IPS DF 19.7 (cell line): ENCODE measurements around the gene CADM1.

Source experiments
- DNase-seq: peaks from one replicate; pipeline ENCODE4 v3.0.0-alpha.2; 2013; ENCODE audit warnings: low read depth, low spot score

CADM1 gene

DNA sequence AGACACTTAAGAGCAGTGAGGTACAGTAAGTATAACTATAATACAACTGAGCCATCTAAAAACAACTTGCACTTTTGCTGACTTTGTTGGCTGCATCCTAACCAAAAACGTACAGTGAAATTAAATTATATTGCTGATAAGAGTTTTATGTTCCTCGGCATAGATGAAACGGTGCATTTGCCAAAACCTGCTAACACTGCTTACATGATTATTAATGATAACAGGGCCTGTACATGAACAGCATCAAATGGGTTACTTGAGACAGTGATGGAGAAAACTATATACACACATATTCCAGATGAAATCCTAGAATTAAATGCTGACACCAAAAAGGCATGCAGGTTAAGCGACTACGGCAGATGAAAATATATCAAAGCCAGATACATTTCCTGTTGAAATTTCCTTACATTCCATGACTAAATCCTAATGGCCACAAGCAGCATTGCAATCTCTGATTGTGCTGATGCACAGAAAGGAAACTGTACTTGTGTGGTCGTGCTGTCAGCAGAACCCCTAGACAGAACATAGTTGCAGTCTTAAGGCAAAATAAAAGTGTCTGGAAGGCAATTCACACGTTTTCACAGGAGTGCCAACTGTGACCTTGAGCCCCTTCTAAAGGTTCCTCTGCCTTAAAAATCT is 143.9 kb downstream of the CADM1 start:
- DNase-seq = no peak

DNA sequence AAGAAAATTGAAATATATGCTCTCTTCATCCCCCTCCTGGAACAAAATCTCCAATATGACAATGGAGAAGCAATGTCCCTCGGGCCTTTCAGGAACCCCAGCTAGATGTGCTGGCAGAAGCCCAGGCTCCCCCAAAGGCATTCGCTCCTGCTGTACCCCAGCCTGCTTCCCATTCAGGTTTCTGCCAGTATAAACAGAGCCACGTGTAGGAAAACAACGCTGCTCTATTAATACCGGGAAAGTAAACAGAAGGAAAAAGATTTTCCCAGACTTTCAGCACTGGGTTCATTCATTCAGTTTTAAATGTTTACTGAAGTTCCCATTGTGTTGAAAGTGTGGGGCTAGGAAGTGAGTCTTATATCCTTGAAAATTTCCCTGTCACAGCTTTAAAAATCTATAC is 147.1 kb downstream of the CADM1 start:
- DNase-seq = no peak

DNA sequence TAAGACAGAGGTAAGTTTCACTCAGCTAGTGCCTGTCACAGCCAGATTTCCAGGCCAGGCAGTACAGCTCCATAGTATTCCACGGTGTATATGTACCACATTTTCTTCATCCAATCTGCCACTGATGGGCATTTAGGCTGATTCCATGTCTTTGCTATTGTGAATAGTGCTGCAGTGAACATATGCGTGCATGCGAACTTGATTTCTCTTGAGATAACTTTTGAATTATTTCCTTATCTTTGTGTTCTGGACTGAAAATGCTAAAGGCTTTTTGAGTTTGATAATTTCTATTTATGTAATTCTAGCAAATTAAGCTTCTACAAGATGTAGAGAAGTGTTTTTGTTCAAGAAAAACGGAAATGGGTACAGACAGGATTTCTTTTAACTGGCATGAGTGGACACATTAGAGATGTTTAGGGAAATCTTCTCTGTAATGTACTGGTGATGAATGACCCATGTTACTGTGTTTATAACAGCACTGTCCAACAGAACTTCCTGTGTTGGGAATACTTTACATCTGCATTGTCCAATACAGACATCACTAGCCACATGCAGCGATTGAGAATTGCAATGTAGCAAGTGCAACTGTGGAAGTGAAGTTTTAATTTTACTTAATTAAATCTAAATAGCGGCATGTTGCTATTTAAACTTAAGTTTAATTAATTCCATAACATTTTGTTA is 151.3 kb downstream of the CADM1 start:
- DNase-seq = no peak

DNA sequence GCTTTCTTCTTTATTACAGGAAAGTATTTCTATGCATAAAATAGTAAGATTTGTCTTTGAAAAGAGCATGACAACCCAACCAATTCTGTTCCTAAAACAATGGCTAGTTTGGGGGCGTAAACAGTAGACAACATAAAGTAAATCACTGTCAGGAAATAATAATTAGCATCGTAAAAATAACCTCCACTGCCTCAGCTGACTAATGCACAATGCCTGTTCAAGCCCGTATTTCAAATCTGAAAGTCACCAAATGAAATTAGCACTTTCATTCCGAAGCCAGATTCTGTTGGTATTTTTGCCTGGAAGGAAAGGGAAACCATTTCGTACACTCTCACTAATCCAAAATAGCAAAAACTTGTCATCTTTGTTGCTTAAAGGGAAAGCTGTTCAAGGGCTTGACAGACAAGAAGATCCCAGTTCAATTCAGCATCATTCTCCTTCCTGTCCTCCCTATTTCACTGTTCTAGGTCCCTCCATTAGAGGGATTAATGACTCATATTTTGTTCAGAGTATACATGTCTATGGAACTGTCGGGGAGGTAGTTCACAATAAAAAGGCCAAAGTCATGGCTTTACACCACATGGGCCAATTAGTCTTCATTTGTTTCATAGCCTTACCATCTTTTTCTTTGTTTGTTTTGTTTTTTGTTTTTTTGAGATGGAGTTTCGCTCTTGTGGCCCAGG is 154.7 kb downstream of the CADM1 start:
- DNase-seq = no peak

DNA sequence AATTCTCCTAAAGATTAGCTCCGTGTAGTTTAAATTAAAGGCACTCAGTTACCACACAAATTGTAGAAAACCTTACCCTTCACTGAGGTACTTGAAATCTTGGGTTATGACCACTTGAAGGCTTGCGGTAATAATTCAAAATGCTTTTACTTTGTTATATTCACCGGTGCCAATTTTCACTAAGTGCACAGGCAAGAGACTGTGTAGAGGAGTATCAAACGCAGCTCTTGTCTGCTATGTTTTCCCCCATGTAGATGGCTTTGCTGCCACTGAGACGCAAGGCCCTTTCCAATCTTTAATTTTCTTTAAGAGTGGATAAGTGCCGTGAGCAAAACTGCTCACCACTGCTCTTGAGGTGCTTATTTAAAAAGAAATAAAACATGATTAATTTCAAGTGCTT is 155.8 kb downstream of the CADM1 start:
- DNase-seq = no peak

DNA sequence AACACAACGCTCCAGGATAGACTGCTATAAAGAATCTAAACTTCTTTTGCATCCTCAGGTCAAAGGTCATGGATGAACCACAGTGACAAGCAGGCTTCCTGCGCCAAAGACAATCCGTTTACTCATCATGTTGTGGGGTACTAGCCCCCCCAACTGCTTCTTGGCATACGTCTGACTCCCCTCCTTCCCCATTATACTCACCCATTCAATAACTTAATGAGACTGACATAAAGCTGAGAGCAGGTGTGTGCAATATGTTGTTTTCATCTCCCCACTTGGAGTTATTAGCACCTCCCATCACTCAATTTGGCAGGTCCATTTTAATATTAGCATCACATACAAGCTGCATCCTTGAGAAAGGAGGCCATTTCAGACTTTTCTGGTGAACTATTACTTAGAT is 157.1 kb downstream of the CADM1 start:
- no peak for DNase-seq

DNA sequence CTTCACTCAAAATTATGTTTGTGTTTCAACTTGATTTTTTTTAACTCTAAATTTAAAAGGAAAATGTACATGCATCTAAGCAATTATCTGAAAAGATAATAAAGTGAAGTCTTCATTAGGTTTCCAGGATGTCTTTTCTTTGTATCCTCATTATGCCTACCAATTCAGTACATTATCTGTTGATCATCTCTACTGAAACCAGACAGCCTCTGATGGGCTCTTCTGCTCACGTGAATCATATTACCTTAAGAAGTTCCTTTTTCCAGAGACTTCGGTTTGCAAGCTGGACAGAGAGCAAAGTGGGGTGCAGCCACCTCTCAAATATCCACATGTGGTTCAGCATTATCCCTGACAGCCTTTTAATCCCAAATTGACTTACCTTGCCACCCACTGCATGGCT is 158.4 kb downstream of the CADM1 start:
- DNase-seq = no peak

DNA sequence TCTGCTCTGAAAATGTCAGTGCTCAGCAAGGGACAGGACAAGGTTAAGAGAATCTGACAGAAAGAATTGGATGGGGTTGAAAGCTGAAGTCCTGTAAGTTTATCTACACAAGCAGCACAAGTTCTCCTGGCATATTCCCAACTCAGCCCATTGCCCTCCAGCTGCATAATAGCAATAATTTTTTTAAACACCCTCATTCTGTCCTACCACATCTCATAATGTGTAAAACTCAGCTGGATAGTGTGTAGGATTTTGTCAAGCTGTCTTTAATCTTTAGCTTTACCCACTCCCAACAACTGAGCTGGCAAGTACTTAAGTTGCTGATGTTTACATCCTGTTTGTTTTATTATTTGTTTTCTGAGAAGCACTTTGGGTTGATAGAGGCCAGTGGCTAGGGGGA is 158.9 kb downstream of the CADM1 start:
- DNase-seq = no peak

DNA sequence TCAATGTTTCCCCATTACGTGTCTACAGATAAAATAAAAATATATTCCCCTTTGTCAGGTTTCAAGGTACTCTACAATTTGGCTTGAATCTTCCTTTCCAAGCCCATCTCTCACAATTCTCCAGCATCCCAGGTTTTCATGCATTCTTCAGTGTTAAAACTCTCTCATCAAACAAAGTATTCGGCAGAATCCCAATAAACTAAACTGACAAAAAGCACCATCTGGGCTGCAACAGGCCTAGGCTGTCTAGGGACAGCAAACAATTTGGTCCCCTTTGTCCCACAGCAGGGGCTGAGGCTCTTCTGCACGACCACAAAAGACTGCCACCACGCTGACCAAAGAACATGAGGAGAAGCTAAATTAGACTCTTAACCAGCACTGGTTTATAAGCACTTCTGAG is 159.4 kb downstream of the CADM1 start:
- DNase-seq = no peak

DNA sequence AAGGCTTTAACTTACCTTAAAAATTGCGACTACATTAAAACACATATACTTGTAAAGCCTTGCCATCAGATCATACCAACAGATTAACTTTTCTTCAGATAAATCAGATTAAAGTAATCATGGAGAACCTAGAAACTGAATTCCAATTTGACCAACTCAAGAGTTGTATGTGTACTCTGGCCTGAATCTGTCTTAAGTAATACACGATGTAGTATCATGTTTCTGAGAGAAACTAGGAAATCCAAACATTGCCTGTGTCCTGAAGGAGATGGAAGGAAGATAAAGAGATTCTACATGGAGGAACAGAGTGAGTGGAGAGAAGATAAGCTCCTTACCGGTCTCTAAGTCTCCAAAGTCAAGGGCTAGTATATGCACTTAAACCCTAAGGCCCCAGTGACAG is 162.1 kb downstream of the CADM1 start:
- DNase-seq = no peak

DNA sequence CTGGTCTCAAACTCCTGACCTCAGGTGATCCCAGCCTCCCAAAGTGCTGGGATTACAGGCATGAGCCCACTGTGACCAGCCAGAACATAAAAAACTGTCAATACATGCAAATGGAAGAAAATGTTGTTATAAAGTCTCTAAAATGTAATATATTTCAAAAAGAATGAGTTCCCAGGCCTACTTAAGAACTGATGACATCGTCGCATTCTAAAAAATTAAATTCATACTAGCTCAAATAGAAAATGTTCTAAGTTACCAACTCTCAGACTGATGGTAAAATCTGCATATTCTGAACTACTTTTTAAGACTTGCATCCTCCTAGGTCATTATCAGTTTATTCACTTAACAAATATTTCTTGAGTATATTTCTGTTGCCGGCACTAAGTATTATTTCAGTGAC is 163.3 kb downstream of the CADM1 start:
- no peak for DNase-seq

DNA sequence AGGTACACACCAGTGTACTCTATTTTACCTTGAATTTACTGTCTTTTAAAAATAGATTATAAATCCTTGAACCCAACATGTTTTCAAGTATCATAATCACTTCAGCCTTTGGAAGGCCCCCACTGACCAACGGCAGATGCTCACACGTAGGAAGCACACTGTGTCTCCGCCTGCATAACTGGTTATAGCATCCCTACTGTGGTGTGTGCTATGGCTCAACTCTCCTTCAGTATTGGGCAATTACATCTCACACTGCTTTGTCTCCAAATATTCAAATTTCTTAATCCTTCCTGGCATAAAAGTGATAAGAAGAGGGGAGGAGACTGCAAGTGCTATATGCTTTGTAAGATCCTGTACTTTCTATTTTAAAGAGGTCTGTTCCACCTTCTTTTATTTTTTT is 165.7 kb downstream of the CADM1 start:
- no peak for DNase-seq

DNA sequence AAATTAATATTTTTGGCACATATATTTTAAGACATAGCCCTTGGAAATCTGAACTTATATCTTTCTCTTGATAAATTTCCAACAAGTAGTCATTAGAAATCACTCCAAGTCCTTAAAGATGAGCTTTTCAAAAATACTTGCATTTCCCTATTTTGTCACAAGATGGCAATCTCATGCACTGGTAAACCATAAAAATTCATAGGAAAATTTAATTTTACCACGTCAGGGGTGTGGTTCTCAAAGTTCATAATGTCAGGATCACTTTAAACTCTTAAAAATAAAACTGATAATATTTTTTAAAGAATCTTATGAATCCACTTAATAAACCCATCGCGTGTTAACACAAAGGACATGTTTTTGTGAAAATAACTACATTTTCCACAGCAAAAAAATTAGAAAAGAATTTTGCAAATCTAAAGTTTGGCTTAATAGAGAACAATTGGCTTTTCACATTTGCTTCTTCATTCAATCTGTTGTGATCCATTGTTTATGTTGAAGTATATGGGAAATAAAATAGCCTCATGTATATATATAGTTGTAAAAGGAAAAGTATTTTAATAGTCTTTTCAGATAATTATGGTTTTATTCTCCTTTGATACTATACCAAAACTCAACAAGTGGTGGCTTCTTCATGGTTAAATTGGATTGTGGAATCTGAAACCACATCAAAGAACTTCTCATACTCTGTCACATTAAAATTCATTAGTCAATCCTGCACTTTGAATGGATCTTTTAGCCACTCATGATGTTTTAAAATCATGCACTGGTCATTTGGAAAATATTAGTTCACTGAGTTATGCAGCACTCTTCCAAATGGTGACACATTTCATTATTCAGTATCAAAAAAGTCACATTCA is 169.1 kb downstream of the CADM1 start:
- DNase-seq = no peak

DNA sequence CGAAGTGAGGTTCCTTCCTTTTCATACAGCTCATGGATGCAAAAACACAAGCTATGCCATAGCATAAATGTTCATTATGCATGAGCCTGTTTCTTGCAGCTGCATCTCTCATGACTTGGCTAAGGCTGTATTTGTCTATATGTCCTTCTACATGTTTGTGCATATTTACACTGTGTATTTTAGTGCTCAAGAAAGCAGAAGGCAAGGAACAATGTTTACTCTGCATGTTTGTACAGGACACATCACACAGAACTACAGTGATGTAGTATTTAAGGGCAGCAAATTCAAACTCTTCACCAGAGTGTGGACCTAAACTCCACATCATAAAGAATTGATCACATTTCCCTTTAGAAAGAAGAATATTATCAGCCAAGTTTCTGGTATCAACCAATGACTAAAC is 170.3 kb downstream of the CADM1 start:
- DNase-seq = no peak

DNA sequence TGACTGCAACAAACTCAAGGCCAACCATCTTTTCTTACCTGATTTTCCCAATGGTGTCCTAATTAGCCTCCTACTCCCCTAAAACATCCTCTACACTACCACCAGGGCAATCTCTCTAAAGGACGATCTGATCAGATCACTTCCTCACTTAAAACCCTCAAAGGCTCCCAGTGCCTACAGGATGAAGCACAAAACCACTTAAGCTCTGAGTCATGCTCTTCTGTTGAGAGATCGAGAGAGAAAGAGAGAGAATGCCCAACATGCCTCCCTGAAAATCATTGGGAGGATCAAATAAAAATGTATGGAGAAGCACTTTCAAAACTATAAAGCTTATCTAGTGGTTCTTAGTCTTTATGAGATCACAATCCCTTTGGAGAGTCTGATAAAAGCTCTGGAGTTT is 171.1 kb downstream of the CADM1 start:
- DNase-seq = no peak

DNA sequence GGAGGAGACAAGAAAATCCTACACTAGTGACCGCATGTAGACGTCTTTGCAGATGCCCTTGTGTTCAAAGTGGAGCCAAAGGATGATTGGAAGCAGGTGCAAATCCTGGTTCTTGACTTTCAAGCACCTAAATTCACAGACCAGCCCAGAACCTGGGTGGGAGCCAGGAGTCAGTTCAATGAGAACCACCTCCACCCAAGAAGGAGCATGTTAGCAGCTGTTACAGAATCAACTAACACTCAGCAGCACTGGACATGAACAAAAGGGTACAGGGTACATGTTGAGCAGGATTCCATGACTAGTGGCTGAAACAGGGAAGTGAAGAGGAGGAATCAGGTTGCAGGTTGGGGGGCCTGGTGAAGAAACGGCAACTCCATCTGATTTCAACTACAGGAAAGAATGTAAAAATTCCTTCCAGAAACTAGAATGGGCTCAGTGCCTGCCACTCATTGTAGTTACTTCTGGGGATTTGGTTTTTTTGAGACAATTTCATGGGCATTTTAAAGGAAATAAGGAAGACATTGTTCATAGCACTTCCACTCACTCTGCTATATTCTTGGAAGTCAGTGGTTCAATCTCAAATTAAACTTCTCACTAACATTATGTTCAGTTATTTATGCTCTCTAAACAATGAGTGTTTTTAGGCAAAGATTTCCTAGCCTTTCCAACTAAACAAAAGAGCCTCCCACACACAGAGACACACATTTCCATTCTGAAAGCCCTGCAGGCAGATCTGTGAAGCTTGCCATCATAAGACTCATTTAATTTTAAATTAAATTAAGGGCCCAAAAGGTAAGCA is 173.3 kb downstream of the CADM1 start:
- DNase-seq = no peak

DNA sequence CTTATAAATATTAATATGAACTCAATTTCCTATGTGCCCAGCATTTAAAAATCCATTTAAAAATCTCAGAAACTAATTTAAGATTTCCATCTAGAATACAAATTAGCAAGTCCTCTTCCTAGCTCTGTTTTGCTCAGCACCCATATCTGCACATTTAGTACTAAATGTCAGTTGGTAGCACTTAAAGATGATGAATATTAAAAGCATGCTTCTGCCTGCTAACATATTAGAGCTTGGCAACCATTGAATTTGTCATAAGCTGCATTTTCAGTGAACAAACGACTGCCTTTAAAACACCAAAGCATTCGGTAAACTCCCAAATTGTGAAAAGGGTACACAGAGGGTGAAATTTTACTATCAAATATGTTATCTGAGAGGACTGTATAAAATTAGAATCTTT is 177.7 kb downstream of the CADM1 start:
- no peak for DNase-seq

DNA sequence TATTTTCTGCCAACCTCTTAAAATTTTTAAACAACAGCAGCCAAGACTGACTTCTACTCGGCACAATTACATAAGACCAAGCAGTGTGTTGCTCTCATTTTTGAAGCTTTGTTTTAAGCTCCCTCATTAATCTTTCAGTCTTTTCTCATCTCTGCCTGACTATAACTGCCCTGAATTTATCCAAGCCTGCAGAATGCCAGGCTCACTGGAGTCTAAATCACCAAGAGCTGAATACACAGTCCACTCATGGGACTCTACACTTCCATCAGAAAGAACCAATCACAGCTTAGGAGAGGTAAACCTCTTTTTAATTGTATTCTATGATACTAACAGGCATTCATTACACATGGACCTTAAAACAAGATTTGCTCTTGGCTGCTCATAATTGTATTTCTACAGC is 178.7 kb downstream of the CADM1 start:
- DNase-seq = no peak

DNA sequence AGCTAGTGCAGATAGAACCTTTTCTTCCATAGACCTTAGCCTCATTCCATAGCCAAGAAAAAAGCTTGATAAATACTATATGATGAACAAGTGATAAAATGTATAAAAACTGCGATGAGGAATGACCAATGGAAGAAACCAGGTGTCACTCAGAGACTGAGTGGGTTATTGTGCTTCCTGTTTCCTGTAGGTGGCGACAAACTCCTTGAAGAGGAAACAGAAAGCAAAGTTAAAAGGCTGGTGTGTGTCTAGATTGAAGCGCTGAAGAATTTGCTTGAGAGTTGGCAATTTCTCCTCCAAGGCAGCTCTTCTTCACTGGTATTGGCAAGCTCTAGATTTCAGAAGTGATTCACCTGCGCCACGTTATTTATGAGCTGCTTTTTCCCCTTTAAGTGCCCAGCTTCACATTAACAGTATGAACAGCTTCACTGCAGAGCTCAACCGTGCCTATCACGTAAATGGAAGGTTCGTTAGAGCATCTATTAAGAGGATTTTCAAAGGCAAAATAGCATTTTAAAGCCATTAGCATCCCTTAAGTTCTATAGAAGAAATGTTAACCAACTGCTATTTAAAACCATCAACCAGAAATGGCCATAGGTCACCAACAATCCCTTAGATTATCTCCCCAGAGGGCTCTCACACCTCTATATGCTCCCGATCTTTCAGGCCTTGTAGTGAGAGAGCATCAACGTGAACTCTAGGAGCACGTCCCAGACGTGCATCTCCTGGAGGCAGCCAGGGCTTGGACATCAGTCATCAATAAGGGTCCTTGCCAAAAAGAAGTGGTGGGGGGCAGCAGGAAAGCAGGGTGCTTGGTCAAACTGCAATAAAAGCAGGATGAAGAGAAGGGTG is 179.4 kb downstream of the CADM1 start:
- peak; percentile 23 for DNase-seq

DNA sequence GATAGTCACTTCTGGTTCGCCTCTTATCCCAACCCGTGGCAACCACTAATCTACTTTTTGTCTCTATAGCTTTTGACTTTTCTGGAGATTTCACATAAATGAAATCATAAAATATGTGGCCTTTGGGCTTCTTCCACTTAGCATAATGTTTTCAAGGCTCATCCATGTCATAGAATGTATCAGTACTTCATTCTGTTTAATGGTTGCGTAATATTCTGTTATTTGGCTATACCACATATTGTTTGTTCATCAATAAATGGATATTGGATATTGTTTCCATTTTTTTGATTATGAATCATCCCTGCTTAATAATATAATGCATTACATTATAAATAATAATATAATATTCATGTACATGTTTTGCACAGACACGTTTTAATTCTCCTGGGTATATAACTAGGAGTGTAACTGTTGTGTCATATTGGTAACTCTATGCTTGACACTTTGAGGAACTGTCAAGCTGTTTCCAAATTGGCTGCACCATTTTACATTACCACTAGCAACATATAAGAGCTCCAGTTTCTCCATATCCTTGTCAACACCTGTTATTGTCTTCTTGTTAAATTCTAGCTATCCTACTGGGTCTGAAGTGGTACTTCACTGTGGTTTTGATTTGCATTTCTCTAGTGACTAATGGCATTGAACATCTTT is 181.5 kb downstream of the CADM1 start:
- DNase-seq = no peak
